Esophagus squamous epithelium (tissue), 5 donors: ENCODE results near the gene LINC01488. TPM values are rescaled to one million over a fixed set of nuclear protein-coding genes. Genes with fewer than 3 reads are reported as not detected.

Source experiments
- DNase-seq: peaks from one replicate; lab custom pipeline; 2025; lab: John Stamatoyannopoulos, UW
- H3K27ac ChIP-seq, 4 donors: fragments of 200-600 bp; sonication (generic); one replicate each; pipeline ENCODE4 v1.5.1; 2016 to 2019; ENCODE audit warnings: mild to moderate bottlenecking in 1 of 4
- H3K27me3 ChIP-seq, 4 donors: fragments of 200-600 bp; sonication (generic); 1 replicate in 3 of 4; 2 replicates in 1 of 4; pipeline versions ENCODE4 v1.5.1 to v1.6.0; 2017 to 2021; ENCODE audit warnings: antibody characterized with exemption in 1 of 4
- H3K36me3 ChIP-seq, 3 donors: fragments of 200-600 bp; sonication (generic); one replicate each; pipeline ENCODE4 v1.5.1; 2016 to 2019
- H3K4me1 ChIP-seq, 3 donors: fragments of 200-600 bp; sonication (generic); one replicate each; pipeline ENCODE4 v1.5.1; 2017 to 2019
- H3K4me3 ChIP-seq, 4 donors: fragments of 200-600 bp; sonication (generic); 1 replicate in 3 of 4; 2 replicates in 1 of 4; pipeline ENCODE4 v1.5.1; 2016 to 2019; ENCODE audit warnings: mild to moderate bottlenecking in 2 of 4, moderate library complexity in 1 of 4
- H3K9me3 ChIP-seq, 3 donors: fragments of 200-600 bp; sonication (generic); one replicate each; pipeline ENCODE4 v1.5.1; 2016 to 2019
- POLR2A ChIP-seq, 4 donors: fragments of 450-650 bp; IDR thresholded peaks; one replicate each; pipeline ENCODE4 v1.6.1; 2017; ENCODE audit warnings: antibody characterized with exemption in 4 of 4, mild to moderate bottlenecking in 4 of 4, moderate library complexity in 3 of 4
- WGBS, 2 donors: methylation state at CpG; one replicate each; pipeline ENCODE4 v1.1.5; 2018; 5-methylcytosine and 5-hydroxymethylcytosine counted together
- intact Hi-C: fragments of 100-400 bp; cut with DNase I; formaldehyde crosslinking; loops from one replicate; pipeline ENCODE4 v1.15.0; 2022
- total RNA-seq, 4 donors: library from RNA; depleted of rRNA; stranded (reverse); fragments of >200 nt; gene quantifications; one replicate each; pipeline ENCODE4 v1.1.0, GENCODE V29; 2016
- TF ChIP-seq, protein P1 (sequence below), 6 experiments: fragments of 450-650 bp in 4 of 6; fragments of 200-600 bp in 2 of 6; sonication (generic) in 2 of 6; IDR thresholded peaks; one replicate each; pipeline ENCODE4 v1.5.1; 2016 to 2019; ENCODE audit warnings: antibody characterized with exemption in 6 of 6, mild to moderate bottlenecking in 4 of 6, moderate library complexity in 4 of 6
- donor health status: DM: yes; HTN: yes; CAD: no.

The LINC01488 gene
- total RNA-seq, 4 donors from 2014 or later: not detected

DNA sequence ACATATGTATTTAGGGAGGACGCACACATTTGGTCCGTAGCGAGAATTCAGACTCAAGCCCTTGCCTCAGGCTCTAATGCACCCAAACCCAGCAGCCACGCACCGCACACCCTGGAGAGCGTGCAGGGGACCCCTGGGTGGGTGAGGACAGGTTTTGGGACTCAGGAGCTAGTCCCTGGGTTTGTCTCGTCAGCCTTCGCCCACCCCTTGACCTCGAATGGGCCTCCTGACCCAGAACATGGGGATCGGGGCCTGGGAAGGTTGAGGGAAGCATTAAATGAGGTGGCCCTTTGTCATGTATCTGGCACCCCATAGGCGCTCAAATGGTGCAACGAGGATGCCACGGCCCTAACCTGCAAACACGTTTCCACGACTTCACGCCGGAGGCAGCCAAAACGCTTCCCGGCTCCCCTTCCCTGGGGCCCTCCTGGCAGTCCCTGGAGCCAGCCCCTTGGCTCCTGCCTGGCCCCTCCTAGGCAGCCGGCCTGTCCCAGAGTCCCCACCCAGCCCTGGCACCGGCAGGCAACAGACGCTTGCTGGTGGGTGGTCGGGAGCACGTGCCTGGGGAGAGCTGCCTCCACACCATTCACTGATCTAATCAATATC lies 5.5 kb upstream of the LINC01488 start:
- no peak for DNase-seq
- Histone ChIP-seq H3K27me3 (no peaks in the 10 kb centered on the region), H3K27ac (no peak overlapping the region), H3K9me3 (peaks cover 0 to 5% (median 0%) of the 10 kb centered on the region in 3 donors), H3K4me1 (peaks cover 11 to 50% (median 17%) of the 10 kb centered on the region in 3 donors), H3K36me3 (no peaks in the 10 kb centered on the region), H3K4me3 (no peak overlapping the region)
- TF ChIP-seq POLR2A (IDR thresholded peaks at IDR 0.05): no peak
- TF ChIP-seq, protein P1, sequence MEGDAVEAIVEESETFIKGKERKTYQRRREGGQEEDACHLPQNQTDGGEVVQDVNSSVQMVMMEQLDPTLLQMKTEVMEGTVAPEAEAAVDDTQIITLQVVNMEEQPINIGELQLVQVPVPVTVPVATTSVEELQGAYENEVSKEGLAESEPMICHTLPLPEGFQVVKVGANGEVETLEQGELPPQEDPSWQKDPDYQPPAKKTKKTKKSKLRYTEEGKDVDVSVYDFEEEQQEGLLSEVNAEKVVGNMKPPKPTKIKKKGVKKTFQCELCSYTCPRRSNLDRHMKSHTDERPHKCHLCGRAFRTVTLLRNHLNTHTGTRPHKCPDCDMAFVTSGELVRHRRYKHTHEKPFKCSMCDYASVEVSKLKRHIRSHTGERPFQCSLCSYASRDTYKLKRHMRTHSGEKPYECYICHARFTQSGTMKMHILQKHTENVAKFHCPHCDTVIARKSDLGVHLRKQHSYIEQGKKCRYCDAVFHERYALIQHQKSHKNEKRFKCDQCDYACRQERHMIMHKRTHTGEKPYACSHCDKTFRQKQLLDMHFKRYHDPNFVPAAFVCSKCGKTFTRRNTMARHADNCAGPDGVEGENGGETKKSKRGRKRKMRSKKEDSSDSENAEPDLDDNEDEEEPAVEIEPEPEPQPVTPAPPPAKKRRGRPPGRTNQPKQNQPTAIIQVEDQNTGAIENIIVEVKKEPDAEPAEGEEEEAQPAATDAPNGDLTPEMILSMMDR (IDR thresholded peaks at IDR 0.05): no peak
- intact Hi-C loops: no loop called here
- 40 to 85% methylated on average over 1 to 15 of the region's 24 CpGs for WGBS, 2 donors

GRCh38 chr11:69476509-69476961 lies 4.9 kb upstream of the LINC01488 start:
- intact Hi-C loops: no loop called here
- no peaks in the 10 kb centered on the region for H3K27me3 ChIP-seq
- H3K27ac ChIP-seq: no peak overlapping the region
- no peak for DNase-seq
- no peaks in the 10 kb centered on the region for H3K36me3 ChIP-seq
- peaks cover 13 to 51% (median 19%) of the 10 kb centered on the region in 3 donors for H3K4me1 ChIP-seq
- 77 to 95% methylated on average over 3 to 8 of the region's 16 CpGs for WGBS, 2 donors
- H3K9me3 ChIP-seq: peaks cover 0 to 5% (median 0%) of the 10 kb centered on the region in 3 donors
- H3K4me3 ChIP-seq: no peak overlapping the region
- TF ChIP-seq, protein P1 (IDR thresholded peaks at IDR 0.05): no peak
- TF ChIP-seq POLR2A (IDR thresholded peaks at IDR 0.05): no peak

GRCh38 chr11:69477086-69477485 lies 4.4 kb upstream of the LINC01488 start:
- no peak for DNase-seq
- Histone ChIP-seq H3K27ac (no peak overlapping the region), H3K36me3 (no peaks in the 10 kb centered on the region), H3K9me3 (peaks cover 0 to 5% (median 0%) of the 10 kb centered on the region in 3 donors), H3K4me1 (peaks cover 13 to 50% (median 19%) of the 10 kb centered on the region in 3 donors), H3K4me3 (no peak overlapping the region), H3K27me3 (no peaks in the 10 kb centered on the region)
- TF ChIP-seq POLR2A (IDR thresholded peaks at IDR 0.05): no peak
- TF ChIP-seq, protein P1 (IDR thresholded peaks at IDR 0.05): no peak
- intact Hi-C loops: no loop called here
- 85 to 96% methylated on average over 15 to 16 of the region's 16 CpGs for WGBS, 2 donors

GRCh38 chr11:69479591-69480271 lies 1.7 kb upstream of the LINC01488 start:
- WGBS, 2 donors: 38 to 46% methylated on average over 6 to 13 of the region's 19 CpGs
- intact Hi-C loops: no loop called here
- DNase-seq: no peak
- H3K9me3 ChIP-seq: no peaks in the 10 kb centered on the region
- H3K4me3 ChIP-seq: peak overlapping the region in 1 of 4 donors; percentile 11
- peaks cover 13 to 46% (median 19%) of the 10 kb centered on the region in 3 donors for H3K4me1 ChIP-seq
- no peaks in the 10 kb centered on the region for H3K27me3 ChIP-seq
- H3K27ac ChIP-seq: peak overlapping the region; percentile 58 to 85 (median 73)
- no peak for TF ChIP-seq POLR2A (IDR thresholded peaks at IDR 0.05)
- TF ChIP-seq, protein P1 (IDR thresholded peaks at IDR 0.05): no peak
- H3K36me3 ChIP-seq: no peaks in the 10 kb centered on the region
